ENCODE data around the gene IL6ST.

IL6ST gene

DNA sequence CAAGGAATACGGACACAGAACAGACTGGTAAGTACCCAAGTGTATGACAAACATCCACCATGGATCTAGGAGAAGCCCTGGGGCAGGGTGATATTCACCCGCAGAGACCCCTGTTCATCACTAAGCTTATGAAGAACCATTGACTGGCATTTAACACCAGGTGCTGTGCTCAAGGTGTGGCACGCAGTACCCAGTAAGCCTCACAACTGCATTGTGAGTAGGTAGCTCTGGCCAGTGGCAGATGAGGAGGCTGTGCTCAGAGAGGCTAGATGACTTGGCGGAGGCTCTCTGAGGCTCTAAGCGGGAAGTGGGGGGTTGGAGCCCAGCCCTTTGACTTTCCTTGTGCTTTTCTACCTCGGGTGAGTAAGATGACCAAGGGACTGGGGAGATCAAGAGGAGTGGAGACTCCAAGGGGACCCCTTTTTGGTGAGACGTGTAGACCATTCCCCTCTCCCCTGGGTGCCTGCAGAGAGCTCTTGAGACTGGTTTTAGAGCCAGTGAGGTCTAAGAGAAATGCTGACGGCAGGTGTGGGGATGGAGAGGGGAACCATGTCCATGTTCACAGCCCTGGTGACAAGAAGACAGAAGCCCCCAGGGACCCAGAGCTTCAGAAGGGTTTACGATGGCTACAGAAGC is 70.8 kb downstream of the IL6ST start:
- no peaks in the 10 kb centered on the region for H3K27me3 ChIP-seq (ENCODE audit: insufficient read depth, low read length, poor library complexity, severe bottlenecking)
- TF ChIP-seq EZH2phosphoT487 (IDR thresholded peaks at IDR 0.05; ENCODE audit: borderline replicate concordance) (no peak), CTCF (conservative IDR thresholded peaks at IDR 0.05; ENCODE audit: low read length) (no peak)
- H2AFZ ChIP-seq (ENCODE audit: low read length): peak overlapping the region; percentile 63; the same call in 1 of the 2 replicates

DNA sequence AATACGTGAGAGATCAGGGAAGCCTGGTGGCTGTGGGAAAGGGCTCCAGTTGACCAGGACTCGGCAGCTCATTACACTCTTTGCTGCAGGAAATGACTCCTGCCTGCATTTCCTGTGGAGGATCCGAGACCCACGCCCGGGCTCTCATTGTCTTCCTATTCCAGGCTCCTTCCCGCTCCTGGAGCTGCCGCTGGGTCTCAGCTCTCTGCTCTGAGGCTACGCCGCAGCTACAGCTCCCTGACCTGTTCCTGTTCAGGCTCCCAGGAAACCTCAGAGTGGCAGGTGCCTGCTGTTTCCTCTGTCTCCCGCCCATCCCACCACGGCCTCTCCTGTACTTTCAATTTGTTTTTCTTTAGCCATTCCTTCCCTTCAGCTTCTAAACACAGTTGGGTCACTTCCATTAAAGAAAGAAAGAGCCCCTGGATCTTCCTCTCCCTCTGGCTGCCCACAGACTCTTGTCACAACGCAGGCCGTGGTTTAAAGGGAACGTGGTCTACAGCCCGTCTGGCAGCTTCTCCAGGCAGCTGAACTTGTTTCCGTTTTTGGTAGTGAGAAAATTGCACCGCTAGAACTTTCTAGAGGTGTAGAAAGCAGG is 71.5 kb downstream of the IL6ST start:
- H3K79me2 ChIP-seq (ENCODE audit: insufficient read depth, low read length): no peaks in the 10 kb centered on the region
- H3K4me1 ChIP-seq (ENCODE audit: insufficient read depth, low read length, poor library complexity, severe bottlenecking): peaks cover 12% of the 10 kb centered on the region
- H3K4me2 ChIP-seq (ENCODE audit: low read depth, low read length, poor library complexity, severe bottlenecking): peak overlapping the region; percentile 60
- H2AFZ ChIP-seq (ENCODE audit: low read length): peak overlapping the region; percentile 63
- peak overlapping the region; percentile 69 for H3K4me3 ChIP-seq (ENCODE audit: low read length, poor library complexity, severe bottlenecking)
- H4K20me1 ChIP-seq (ENCODE audit: insufficient read depth, low read length, poor library complexity, severe bottlenecking): no peaks in the 10 kb centered on the region
- no peaks in the 10 kb centered on the region for H3K27me3 ChIP-seq (ENCODE audit: insufficient read depth, low read length, poor library complexity, severe bottlenecking)
- H3K9ac ChIP-seq (ENCODE audit: low read depth, low read length, poor library complexity, severe bottlenecking): peak overlapping the region; percentile 44
- H3K9me3 ChIP-seq (ENCODE audit: insufficient read depth, low read depth, low read length): no peaks in the 10 kb centered on the region
- no peaks in the 10 kb centered on the region for H3F3A ChIP-seq (ENCODE audit: low read depth)
- H3K36me3 ChIP-seq (ENCODE audit: insufficient read depth, low read length): no peaks in the 10 kb centered on the region
- H3K9me2 ChIP-seq (replicated peaks; ENCODE audit: low read depth, low read length): no peaks in the 10 kb centered on the region
- no peak for TF ChIP-seq CTCF (conservative IDR thresholded peaks at IDR 0.05; ENCODE audit: low read length)
- TF ChIP-seq EZH2phosphoT487 (IDR thresholded peaks at IDR 0.05; ENCODE audit: borderline replicate concordance): no peak

More for the DNA sequence above, 70.8 kb downstream of the IL6ST start:
- peak overlapping the region; percentile 69 for H3K4me3 ChIP-seq (ENCODE audit: low read length, poor library complexity, severe bottlenecking)
- H3K36me3 ChIP-seq (ENCODE audit: insufficient read depth, low read length): no peaks in the 10 kb centered on the region
- no peaks in the 10 kb centered on the region for H3K79me2 ChIP-seq (ENCODE audit: insufficient read depth, low read length)
- no peaks in the 10 kb centered on the region for H4K20me1 ChIP-seq (ENCODE audit: insufficient read depth, low read length, poor library complexity, severe bottlenecking)
- H3K4me2 ChIP-seq (ENCODE audit: low read depth, low read length, poor library complexity, severe bottlenecking): peak overlapping the region; percentile 60
- H3K4me1 ChIP-seq (ENCODE audit: insufficient read depth, low read length, poor library complexity, severe bottlenecking): peaks cover 12% of the 10 kb centered on the region
- H3F3A ChIP-seq (ENCODE audit: low read depth): no peaks in the 10 kb centered on the region
- H3K9ac ChIP-seq (ENCODE audit: low read depth, low read length, poor library complexity, severe bottlenecking): no peak overlapping the region
- H3K9me3 ChIP-seq (ENCODE audit: insufficient read depth, low read depth, low read length): no peaks in the 10 kb centered on the region
- no peaks in the 10 kb centered on the region for H3K9me2 ChIP-seq (replicated peaks; ENCODE audit: low read depth, low read length)

GRCh38 chr5:55921617-55922016 is 73.1 kb downstream of the IL6ST start:
- H2AFZ ChIP-seq (ENCODE audit: low read length): no peak overlapping the region
- no peak for TF ChIP-seq EZH2phosphoT487 (IDR thresholded peaks at IDR 0.05; ENCODE audit: borderline replicate concordance)
- TF ChIP-seq CTCF (conservative IDR thresholded peaks at IDR 0.05; ENCODE audit: low read length): no peak
- H3K4me1 ChIP-seq (ENCODE audit: insufficient read depth, low read length, poor library complexity, severe bottlenecking): peaks cover 12% of the 10 kb centered on the region
- no peaks in the 10 kb centered on the region for H3K9me3 ChIP-seq (ENCODE audit: insufficient read depth, low read depth, low read length)
- H3K4me3 ChIP-seq (ENCODE audit: low read length, poor library complexity, severe bottlenecking): no peak overlapping the region
- no peaks in the 10 kb centered on the region for H3K36me3 ChIP-seq (ENCODE audit: insufficient read depth, low read length)
- no peaks in the 10 kb centered on the region for H3K9me2 ChIP-seq (replicated peaks; ENCODE audit: low read depth, low read length)
- no peaks in the 10 kb centered on the region for H3K27me3 ChIP-seq (ENCODE audit: insufficient read depth, low read length, poor library complexity, severe bottlenecking)
- H3F3A ChIP-seq (ENCODE audit: low read depth): no peaks in the 10 kb centered on the region
- no peaks in the 10 kb centered on the region for H4K20me1 ChIP-seq (ENCODE audit: insufficient read depth, low read length, poor library complexity, severe bottlenecking)
- no peak overlapping the region for H3K4me2 ChIP-seq (ENCODE audit: low read depth, low read length, poor library complexity, severe bottlenecking)
- H3K79me2 ChIP-seq (ENCODE audit: insufficient read depth, low read length): no peaks in the 10 kb centered on the region
- H3K9ac ChIP-seq (ENCODE audit: low read depth, low read length, poor library complexity, severe bottlenecking): no peak overlapping the region

Data from Loucy (cell line).